GM18499 (cell line): ENCODE data around the gene GYPC.
"Not testable (repeated sequence)": the region's sequence is repeated elsewhere in the genome, so short reads cannot be mapped to it uniquely, and the experiment has no call there.

Source experiments
- ATAC-seq: cut with Tn5 transposase; IDR thresholded peaks from one replicate; pipeline ENCODE4 v1.9.1; 2021; ENCODE audit warnings: moderate number of reproducible peaks; ENCODE audit not compliant: insufficient read depth, unreplicated experiment

Gene GYPC

DNA sequence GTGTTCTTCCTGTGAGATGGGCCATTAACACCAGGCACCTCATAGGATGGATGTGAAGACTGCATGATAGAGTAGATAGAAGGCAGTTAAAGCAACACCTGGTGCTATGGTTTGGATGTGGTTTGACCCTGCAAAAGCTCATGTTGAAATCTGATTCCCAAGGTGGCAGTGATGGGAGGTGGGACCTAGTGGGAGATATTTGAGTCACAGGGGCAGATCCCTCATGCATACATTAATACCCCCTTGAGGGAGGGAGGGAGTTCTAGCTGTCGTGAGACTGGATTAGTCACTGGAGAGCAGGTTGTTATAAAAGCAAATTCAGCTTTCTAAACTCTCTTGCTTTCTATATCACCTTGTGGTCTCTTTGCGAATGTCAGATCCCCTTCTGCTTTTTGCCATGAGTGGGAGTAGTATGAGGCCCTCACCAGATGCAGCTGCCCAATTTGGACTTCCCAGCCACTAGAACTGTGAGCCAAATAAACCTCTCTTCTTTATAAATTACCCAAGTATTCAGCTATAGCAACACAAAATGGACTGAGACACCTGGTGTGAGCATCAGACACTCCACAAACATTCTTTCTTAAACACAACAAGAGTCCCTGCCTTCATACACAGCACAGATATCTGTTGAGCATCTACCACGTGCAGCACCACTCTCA lies 37.1 kb downstream of the GYPC start:
- not testable (repeated sequence) for ATAC-seq

DNA sequence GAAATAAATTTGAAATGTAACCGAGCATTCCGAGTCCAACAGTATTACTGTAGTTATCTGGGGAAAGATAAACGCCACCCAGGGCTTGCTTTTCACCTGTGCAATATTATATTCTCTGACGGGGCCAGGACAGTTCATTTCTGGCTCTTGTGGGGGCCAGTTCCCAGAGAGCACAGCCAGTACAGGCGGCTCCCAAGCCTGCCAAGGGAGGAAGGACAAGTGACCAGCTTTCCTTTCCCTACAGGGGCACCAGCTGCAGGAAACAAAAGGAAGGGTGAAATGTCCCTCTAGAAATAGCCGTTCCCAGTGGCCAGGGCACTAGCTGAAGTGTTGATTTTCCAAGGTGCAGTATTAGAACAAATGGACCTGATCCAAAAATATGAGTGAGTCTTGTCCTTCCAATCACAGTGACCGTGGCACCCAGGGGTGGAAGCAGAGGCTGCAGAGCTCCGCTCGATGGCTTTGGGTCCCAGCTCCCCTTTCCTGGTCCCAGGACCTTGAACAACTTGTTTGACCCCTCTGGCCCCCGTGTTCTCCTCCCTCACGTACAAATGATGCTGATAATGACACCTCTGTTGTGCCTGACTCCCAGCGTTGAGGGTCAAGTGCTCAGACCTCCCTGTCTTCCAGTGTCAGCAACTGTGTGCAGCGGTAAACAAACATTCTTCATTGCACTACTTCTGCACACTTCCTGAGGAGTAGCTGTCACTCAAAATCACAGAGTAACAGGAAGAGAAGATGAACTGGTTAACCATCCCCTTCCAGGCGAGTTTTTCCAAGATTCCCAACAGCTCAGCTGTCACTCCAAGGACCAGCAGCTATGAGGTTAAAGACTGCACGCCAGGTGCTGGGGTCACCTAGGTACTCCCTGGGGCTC lies 40.9 kb downstream of the GYPC start:
- no peak for ATAC-seq

DNA sequence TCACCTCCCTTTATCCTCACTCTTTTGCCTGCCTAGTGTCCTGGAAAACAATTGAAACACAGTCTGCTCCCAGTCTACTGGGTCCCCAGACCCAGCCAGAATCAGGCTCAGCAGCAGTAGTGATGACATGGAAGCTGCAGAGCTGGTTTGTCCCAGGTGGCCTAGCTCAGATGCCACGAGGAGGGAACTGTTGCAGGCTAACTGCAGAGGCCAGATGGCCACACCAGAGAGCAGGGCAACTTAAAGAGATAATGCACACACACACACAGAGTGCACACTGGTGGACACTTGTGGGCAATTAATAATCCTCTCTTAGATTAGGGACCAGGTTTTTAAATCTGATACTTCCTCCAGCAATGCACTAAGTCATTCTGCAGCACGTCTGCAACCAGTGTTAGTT lies 42.4 kb downstream of the GYPC start:
- ATAC-seq, result no peak

DNA sequence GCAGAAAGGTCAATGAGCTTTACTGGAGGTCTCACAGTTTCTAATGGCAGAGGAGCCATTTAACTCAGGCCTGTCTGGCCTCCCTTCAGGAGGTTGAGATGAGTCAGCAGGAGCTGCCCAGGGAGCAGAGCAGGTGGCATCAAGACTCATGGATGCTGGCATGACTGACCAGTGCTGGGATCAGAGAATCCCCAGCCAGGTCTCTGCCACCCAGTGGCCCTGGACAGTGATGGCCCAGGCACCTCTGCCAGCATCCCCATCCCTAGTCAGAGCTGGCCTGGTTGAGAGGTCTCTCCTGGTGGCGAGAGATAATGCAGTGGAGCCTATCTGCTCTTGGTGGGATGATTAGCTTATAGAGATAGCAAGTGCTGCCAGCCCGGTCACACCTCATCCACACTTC lies 43.1 kb downstream of the GYPC start:
- no peak for ATAC-seq

DNA sequence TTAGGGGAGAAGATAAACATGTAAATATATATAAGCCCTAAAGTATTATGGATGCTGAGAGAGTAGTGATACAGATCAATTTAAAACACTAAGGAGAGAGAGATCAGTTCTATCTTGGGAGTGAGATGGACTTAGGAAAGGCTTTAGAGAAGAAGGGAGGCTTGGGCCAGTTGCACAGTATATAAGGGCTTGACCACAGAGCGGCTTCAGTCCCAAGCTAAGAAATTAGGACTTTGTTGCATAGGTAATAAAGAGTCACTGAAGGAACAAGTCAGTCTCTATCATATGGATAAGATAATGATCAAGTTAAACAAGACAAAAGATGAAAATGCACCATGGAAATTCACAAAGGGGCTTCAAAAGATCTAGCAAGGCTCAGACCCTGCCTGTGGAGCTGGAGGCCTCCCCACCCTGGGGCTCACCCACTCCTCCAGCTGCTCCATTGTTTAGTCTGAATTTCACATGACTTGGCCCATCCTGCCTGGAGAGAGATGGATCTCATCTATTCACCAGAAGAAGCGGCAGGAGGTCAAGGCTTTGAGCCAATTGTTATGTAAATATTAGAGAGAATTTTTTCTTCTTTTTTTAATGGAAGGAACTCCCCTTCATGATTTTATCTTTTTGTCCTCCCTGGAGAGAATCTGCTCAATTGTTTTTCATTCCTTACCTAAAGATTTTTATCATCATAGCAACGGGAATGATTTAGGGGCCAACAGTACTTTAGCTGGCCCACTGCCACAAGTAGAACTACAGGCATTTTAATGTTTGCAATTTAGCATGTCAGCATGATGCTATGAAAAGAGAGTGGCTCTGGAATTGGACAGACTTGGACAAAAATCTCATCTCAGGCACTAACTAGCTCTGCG lies 44.0 kb downstream of the GYPC start:
- ATAC-seq, result no peak

DNA sequence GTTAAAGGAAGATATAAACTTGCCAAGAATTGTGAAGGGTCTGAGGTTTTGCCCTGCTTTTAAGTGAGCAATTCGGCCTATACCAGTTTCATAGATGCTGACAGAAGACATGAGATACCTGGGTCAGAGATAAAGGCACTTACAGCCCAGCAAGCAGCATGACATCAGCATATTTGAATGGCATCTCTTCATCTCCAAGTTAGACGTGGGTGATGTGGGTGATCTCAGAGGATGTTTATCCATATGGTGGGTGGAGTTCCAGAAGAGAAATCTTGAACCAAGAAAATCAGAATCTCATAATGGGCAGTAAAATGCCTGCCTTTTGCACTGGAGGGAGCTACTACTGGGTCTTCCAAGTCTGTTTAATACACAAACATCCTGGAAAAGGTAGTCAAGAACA lies 44.7 kb downstream of the GYPC start:
- ATAC-seq, result no peak

DNA sequence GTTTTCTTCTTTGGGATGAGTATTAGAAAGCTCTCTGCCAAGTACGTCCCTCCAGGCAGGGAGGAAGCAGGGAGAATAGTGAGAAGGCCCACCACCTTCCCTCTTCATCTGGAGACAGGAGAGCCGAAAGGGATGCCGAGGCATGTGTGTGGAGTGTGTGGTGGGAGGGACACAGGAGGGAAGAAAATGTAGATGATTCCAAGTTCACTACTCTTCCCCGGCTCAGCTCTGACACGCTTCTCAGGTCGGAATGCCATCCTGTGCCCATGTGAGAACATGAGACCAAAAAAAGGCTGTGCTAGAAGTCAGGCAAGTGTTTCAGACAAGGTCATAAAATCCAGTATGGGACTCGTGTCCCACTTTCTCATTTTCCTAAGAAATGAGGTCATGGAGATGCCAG lies 47.4 kb downstream of the GYPC start:
- no peak for ATAC-seq

DNA sequence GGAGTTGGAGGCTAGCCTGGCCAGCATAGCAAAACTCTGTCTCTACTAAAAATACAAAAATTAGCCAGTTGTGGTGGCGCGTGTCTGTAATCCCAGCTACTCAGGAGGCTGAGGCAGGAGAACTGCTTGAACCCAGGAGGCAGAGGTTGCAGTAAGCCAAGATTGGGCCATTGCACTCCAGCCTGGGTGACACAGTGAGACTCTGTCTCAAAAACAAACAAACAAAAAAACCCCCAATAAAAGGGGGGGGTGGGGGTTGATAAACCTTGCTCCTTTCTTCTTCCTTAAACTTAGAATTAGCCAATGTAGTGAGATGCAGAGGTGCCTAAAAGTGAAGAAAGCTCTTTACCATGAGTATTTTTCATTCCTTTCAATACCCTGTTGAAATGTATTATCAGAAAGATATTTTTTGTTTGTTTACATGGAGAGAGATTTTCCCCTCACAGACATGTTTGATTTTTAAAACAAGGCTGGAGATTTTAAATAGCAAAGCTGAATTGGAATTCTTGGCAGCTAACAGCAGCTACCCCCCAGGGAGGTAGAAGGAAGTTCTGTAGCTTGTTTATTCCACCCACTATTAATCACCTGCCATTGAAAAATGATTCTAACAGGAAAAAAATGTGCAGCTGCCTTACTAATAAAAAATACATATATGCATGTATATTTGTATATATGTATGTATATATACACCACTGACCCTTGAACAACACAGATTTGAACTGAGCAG lies 48.6 kb downstream of the GYPC start:
- no peak for ATAC-seq

DNA sequence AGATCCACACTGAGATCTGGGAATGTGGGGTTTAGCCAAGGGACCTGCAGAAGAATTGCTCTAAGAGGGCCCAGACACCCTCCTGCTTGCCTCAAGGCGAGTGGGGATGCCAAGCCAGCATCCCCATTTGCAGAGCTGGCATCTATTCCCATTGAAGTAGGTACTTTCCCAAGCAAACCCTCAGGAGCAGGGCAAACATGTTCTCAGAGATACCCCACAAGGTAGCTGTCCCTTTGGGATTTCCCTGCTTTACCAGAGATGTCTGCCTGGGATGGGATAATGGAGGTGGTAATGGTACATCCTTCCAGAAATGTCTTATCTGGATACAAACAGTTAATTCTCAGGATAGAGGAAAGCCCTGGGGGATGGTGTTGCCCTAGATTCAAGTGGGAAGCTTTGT lies 51.2 kb downstream of the GYPC start:
- ATAC-seq, result no peak

DNA sequence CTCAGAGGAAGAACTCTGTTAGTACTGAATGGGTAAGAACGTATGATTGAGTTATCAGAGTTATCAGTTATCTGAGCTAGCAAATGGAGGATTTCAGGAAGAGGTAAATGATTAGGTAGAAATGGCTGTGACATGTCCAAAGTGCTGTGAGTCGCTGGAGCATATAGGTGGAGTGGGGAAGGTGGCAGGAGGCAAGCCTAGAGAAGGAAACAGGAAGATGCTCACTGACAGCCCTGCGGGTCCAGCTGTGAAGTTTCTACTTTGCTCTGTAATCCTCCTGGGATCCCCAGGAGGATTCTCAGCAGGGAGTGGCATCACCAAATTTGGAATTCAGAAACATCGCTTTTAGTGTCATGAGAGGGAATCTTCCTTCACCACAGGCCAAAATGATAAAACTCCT lies 52.0 kb downstream of the GYPC start:
- no peak for ATAC-seq

DNA sequence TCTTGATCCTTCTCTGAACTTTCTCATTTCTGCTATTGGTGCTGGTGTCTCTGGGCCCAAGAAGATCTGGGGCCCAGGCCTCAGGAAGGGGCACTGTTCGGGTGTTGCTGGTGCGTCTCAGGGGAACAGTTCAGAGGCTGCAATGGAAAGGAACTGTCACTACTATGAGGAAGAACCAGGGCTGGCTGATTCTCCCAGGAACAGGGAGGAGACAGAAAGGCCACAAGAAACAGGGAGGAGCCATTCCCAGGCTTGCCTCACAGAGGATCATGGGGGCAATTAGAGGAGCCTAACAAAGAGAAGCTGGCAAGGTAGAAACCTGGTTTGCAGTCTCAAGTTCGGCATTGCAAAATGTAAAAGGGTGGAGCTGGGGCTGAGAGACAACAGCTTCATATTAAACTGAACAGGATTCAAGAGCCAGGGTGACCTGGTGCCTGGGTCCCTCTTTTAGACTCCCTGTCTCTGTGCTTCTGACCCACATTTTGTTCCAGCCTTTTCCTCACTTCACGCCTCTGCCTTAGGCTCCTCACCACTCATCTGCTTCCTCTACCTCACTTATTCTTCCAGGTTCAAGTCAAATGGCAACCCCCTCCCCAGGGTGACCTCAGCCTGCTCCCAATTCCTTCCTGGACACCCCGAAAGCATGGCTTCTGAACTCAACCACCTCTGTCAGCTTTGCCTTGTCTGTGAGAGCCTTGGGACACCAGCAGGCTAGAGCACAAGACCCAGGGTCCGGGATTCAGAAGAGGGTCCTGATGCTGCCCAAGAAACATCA lies 58.4 kb downstream of the GYPC start:
- no peak for ATAC-seq

DNA sequence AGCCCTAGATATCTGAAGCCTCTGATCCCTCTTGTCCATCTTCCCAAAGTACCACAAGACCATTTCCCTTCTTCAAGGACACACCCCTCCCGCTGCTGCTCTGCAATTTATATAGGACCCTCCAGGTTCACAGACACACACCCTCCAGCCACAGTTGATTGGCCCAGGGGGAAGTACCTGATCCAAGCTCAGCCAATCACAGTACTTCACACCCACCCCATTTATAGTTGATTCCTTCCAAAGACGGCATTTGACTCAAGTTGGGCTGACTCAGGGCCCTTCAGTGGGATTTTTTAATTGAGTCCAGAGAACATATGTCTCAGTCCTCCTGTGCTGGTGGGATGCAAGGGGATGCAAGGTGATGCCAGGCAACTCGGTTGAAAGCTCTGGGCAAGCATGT lies 59.2 kb downstream of the GYPC start:
- no peak for ATAC-seq

DNA sequence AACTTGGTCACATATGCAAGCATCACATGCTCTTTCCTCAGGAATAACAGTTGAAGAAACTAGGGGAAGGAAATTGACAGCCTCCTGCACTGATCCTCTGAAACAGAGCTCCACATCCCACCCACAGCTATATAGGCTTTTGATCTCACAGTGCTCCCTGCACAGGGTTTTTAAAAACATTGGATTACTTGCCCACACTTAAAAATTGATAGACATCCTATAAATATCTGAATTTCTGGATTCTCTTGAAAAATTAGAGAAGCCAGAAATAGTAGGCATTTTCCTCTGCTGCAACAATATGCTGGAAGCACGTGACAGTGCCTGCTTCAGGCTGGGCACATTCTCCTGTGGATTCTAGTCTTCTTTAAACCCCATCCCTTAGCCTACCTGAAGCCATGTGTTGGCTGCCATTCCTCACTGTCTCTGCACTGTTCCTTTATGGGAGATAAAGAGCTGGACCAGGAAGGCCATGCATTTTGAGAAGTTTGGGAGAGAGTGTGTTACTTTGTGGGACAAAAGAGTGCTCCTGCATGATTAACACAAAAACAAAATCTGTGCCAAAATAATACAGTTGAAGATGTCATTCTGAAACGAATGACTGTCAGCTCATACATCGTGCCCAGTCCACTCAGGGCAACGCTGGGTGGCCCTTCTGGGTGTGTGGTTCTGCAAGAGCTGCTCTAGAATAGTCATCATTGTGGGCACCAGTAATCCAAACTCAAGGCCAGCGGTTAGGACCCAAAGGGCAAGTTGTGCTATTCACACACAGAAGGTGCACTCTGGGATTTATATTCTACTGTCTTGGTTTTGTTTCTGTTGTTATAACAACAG lies 59.8 kb downstream of the GYPC start:
- ATAC-seq, result no peak

DNA sequence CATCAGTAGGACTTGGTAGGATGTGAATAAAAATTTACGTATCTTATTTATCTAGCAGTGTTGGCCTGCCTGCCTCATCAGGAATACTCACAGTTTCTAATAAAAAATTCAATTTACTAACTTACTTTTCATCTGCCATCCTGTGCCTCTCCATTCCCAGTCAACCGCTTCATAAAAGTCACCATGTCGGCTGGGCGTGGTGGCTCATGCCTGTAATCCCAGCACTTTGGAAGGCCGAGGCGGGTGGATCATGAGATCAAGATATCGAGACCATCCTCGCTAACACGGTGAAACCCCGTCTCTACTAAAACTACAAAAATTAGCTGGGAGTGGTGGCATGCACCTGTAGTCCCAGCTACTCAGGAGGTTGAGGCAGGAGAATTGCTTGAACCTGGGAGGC lies 61.3 kb downstream of the GYPC start:
- ATAC-seq, result not testable (repeated sequence)

DNA sequence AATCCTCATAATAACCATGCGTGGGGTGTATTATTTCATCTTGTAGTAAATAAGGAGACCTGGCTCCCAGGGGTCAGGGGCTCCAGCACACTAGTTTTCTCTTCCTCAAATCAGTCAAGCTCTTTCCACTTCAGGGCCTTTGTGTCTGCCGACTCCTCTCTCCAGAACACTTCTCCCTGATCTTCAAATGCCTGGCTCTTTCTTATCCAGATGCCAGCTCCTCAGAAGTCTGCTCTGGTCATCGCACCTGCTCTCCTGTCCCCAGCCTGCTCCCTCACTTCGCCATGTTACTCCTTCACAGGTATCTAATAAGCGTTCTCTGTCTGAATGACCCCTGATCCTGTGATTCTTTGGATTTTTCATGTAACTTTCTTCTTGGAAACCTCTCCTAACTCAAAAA lies 62.0 kb downstream of the GYPC start:
- ATAC-seq, result no peak

DNA sequence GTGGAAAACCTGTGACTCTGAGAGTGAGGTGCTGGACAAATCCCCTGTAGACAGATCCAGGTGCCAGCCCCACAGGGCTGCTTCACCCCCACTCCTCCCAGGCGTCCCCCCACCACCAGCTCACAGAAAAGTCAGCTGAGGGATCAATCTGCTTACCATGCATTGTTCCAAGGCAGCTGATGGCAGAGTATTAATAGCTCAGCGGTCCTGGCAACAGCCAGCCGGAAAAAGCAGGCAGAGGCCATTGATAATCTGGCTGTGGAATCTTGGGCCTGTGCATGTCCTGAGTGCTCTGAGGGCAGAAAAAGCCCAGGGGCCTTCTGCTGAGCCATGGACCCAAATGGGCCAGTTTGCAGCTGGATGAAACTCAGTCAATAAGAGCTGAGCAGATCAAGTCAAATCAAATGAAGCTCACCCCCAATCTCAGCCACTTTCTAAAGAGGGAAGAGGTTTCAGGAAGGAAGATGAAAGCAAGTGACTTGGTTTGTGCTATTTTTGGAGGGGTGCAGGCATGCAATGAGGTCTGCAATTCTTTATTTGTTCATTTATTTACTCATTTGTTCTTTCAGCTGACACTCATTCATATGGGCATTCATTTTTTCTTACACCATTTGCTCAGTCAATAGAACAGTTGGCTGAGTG lies 63.4 kb downstream of the GYPC start:
- no peak for ATAC-seq

DNA sequence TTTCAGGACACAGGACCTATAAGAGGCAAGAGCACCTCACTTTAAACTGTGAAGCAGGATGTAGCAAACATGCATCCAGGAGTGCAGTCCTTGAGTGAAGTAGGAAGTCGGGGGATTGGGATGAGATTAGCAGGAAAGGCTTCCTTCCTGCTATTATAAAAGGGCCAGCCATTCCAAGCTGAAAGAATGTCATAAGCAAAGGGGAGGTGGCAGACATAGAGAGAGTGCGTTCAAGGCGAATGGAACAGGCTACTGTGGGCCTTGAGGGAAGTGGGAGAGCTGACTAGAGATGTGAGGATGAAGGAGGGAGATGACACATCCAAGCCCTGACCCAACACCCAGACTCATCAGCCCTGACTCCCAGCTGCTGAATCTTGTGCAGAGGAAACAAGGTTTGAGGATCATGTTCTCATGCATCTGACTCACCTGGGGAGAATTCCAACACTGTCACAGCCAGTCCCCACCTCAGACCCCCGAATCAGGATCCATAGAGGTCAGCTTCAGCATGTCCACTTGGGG lies 63.9 kb downstream of the GYPC start:
- ATAC-seq, result no peak

DNA sequence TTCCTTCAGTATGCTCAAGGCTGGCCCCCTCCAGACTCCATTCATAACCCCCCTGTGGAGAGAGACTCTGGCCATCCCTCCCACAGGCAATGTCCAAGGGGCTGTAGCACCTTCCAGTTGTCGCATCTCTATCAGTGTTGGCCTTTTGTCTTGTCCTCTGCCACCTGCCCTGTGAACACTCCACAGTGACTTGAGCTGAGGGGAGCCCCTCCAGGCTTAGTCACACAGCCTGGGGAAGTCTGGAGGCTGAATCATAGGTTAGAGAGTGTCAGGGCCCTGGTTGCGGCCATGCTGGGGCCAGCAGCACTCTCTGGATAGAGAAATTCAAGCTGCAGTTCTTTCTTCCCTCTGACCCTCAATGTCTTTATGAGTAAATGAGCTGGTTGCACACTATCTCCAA lies 64.7 kb downstream of the GYPC start:
- ATAC-seq, result no peak
